HG02798 (cell line): Measurements from ENCODE around the gene RALB.
"Not testable (repeated sequence)": the region's sequence is repeated elsewhere in the genome, so short reads cannot be mapped to it uniquely, and the experiment has no call there.

Experiments used
- ATAC-seq: cut with Tn5 transposase; IDR thresholded peaks from one replicate; pipeline ENCODE4 v1.9.1; 2021; ENCODE audit warnings: mild to moderate bottlenecking; ENCODE audit not compliant: unreplicated experiment, poor library complexity

The RALB gene

DNA sequence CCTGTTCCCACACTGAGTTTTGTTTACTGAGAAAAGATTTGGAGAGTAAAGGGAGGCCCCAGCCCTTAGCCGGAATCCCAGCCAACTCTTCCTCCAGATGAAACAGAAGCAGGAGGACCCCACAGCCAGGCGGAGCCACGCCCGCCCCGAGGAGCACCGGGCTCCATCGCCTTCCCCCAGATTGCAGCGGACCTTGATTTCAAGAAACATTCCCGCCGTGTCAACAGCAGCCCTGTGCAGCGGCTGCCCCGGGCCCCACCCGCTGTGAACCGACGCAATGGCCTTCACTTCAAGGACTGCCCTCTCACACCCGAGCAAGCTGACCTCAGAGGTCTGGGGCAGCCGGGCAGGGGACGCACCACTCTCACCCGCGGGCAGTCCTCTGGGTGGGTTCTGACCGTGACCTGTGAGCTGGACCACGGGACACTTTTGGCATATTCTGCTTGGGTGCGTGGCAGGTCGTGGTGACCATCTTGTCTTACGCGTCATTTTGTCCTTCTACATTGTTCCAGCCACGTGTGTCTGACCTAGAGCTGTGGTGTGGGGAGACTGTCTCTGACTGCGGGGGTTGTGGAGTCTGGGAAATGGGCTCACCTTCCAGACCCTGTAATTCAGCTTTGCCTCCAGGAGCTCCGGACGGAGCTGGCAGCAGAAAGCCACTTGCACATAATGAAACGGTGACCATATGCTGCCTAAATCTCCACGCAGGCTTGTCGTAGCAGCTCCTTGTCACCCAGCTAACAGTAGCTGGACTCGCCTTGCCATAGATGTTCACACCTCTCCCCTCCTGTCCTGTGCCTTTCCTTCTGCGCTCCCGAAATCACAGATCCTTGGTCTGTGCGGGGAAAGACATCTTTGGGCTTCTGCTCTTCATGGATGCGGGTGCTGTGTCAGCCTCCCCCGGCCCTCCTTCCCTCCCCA is 61.3 kb downstream of the RALB start:
- no peak for ATAC-seq

DNA sequence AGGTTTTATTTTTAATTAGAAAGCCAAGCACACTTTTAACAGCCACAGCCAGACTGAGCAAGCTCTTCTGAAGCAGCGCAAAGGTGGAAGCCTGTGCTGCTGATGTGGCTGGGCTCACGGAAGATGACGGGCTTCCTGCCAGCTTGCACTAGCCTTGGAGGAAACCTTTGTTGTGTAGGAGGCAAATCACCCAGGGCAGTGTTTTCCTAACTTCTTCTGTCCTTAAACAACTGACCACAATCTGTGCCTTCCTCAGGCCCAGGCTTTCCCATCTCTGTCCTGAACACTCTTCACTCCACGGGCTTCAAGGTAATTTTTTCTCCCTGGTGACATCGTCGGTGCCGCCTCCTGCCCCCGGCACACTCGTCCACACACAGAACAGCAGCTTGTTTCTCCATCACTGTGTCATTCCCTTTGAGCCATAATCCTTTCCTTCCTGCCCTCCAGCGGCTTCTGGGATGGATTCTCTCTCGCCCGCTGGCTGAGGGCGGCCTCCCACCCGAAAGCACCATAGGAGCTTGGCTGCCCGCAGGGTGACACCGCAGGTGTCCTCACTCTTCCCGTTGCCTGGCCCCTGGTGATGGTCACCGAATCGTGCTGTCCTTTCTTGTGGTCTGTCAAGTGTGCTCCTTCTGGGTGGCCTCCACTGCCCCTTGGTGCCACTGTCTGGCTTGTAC is 62.2 kb downstream of the RALB start:
- ATAC-seq = no peak

DNA sequence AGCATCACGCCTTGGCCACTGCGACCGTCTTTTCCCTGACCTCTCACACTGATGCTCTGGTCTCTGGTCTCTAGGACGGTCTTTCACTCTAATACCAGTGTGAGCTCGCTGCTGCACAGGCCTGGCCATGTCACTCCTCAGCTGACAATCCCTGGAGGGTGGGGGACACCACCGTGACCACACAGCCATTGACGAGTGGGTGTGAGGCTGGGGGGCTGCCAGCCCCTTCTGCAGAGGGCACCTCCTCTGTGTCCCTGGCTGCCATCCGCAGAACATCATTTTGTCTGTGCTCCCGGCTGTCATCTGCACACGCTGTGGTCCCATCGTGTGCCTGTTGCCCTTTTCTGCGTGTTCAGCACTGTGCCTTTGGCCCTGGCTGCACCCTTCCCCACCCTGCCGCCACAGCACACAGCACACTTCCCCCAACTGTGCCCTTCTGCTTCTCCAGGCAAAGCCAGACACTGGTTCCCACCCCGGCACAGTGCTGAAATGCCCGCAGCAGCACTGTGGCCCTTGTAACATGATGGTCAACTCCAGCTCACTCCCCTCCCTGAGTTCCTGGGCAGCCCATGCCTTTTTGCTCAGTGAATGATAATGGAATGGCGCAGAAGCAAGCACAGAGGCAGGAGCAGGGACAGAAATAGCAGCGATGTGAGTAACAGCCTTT is 62.8 kb downstream of the RALB start:
- no peak for ATAC-seq

DNA sequence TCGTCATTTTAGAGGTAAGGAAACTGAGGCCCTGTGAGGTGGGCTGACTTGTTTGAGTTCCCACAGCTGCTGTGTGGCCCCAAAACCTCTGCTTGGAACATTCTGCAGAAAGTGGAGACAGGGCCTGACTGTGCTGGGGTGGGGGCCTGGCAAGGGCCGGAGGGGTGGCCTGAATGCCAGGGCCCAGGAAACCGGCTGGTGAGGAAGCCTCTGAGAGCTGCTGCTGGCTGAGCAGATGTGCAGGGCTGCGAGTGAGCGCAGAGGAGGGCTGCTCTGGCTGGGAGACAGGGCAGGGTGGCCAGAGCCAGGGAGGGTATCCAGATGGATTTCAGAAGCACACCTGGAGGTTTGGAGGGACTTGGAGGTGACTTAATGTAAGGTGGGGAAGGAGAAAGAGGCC is 63.4 kb downstream of the RALB start:
- no peak for ATAC-seq

DNA sequence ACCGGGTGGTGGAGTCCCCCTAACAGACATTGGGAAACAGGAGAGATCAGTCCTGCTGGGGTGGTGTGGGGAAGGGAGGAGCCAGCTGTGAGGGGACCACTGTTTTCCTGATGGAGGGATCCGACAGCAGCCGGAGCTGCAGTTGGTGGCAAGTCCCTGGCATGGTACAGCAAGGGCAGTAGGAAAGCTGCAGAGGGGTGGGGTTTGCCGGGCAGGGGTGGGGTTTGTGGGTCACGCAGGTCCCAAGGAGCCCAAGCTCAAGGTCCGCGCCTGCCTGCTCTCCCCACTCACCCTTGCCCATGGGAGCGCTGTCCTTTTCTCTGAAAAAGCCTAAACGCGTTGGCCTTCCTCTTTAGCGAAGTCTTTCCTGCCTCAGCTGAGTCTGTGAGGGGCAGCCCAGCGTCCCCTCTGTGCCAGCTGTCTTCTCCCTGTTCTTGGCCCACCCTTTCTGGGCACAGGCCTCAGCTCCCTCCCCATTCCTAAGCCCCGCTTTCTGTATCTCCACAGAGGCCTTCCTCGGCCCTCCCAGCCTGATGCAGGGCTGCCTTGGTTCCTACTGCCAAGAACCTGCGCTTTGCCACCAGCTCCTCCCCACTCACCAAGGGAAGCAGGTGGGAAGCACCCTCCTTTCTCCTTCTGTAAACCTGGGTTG is 64.0 kb downstream of the RALB start:
- no peak for ATAC-seq

DNA sequence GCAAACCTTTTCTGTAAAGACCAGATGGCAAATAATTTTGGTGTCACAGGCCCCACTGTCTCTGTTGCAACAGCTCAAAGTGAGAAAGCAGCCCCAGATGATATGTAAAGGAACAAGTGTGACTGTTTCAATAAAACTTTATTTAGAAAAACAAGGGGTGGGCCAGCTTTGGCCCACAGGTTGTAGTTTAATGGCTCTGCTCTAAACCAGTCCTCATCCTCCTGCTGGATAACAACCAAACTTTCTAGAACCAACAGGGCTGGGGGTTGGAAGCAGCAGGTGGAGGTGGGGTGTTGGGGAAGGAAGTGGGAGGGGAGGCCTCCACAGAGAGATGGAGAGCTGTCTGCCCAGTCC is 64.5 kb downstream of the RALB start:
- ATAC-seq = no peak

DNA sequence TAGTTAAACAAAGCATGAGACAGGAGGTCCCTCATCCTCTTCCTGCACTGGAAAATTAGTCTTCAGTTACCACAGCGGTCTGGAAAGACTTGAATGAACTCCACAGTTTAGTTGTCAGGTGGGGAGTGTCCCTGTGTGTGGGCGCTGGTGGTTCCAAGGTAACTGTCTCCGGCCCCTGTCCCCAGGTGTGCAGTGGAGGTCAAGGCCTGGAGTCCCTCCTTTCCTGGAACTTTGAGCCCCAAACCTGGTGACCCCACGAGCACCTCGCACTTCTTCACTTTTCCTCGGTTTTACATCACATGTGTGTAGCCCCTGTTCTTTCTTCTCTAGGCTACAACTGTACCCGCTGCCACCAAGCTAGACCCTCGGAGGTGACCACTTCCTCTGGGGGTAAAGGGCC is 65.3 kb downstream of the RALB start:
- ATAC-seq = no peak

DNA sequence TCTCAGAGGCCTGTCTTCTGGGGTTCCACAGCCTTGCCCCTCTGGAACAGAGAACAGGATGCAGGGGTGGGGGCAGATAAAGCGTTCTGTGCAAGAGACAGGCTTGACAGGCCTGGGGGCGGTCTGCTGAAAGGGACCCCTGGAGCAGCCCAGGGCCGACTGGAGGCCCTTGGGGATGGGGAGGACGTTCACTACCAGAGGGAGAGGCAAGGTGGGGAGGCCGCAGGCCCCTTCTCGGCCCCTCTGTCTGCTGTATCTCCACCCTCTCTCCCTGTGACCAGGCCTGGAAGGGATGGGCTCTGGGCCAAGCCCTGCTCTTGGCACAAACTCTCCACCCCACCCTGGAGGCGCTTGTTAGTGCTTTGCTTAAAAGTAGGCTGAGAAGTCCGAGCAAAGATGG is 66.0 kb downstream of the RALB start:
- ATAC-seq = no peak

DNA sequence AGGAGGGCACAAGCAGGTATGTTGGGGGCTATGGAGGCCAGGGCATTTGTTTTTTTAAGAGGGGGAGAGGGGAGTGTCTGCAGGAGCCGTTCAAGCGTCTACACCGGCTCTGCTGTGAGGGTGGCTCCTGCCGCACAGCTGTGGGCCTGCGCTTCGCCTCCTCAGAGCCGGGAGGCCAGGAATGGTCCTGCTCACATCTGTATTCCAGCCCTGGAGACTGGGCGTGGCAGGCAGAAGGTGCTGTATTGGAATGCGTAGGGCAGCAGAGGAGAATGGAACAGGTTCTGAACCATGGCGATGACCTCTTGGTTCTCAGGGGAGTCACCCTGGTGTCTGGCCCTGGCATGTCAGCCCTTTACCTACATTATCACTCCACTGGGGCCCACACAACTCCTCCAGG is 66.5 kb downstream of the RALB start:
- no peak for ATAC-seq

DNA sequence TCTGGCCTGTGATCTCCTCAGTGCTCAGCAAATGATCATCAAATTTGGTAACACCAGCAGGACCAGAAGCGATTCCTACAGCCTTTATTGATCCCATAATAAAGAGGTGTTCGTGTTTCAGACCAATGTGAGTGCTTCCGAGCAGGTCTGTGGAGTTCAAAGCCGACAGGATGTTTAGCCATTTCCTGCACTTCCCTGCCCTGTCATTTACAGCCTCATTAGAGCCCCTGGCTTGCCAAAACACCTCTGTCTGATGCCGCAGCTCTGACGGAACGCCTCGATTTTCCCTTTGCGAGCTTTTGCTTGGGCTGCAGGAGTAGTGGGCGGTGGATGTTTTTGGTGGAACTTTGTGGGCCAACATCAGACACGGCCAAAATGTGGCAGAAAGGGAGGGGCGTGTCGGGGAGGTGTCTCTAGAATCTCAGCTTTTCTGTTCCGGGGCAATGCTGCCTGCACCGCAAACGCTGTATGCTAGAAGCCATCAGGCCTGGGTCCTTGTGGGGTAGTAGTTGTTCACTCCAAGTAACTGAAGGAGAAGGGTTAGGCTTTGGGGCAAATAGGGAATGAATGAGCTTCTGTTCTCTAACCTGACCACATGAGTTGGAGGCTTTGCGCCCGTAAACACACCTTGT is 67.2 kb downstream of the RALB start:
- no peak for ATAC-seq

DNA sequence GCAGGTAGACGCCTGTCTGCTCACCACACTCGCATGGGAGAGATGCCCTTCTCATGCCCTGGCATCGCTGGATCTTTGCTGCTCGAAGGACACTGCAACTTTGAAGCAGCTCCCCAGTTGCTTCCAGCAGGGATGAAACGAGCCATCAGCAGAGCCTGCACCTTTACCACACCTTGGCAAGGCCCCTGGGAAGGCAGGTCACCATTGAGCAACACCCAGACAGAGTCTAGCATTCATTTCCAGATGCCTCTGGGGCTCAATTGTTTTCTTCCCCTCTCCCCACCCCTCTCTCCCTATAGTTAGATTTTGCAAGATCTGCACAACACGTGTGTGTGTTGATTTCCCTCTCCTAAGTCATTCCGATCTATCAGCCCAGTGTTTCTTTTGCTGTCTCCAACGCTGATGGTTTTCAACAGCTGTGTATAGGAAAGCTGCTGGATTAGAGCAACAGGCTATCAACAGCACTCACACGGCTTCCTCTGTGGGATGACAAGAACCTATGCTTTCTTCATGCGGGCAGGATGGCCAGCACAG is 67.7 kb downstream of the RALB start:
- no peak for ATAC-seq

DNA sequence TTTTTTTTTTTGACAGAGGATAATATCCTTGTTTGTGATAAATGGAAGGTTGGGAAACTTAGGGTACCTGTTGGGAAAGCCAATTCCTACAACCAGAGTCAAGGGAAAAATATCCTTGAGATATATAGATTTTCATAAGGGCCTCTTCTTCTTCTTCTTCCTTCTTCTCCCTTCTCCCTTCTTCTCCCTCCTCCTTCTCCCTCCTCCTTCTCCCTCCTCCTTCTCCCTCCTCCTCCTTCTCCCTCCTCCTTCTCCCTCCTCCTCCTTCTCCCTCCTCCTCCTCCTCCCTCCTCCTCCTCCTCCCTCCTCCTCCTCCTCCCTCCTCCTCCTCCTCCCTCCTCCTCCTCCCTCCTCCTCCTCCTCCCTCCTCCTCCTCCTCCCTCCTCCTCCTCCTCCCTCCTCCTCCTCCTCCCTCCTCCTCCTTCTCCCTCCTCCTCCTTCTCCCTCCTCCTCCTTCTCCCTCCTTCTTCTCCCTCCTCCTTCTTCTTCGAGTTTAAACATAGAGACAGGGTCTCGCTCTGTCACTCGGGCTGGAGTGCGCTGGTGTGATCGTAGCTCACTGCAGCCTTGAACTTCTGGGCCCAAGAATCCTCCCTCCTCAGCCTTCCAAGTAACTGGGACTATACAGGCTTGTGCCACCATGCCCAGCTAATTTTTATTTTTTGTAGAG is 68.4 kb downstream of the RALB start:
- not testable (repeated sequence) for ATAC-seq

DNA sequence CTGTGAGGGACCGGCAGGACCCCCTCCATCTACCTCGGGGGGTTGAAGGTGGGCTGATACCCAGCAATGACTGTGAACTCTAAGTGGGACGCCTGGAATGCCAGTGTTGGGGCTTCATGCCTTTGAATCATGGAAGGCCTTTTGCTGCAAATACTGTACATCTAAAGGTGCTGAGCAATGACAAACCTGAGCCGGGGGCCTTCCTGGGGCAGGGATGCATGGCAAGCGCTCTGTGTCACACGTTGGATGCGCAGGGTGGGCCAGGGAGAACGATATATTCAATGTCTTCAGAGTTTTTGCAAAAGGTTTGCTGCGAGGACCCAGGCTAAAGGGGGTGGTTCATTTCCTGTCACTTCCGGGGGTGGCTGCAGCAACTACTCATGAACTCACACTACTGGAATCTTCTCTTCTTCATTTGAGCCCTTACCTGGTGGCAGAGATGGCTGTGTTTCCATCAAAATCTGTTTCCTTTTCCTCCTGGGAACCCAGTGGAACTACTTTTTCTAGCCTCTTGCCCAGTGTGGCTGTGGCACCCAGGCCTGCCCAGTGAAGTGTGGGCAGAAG is 69.2 kb downstream of the RALB start:
- ATAC-seq = no peak

DNA sequence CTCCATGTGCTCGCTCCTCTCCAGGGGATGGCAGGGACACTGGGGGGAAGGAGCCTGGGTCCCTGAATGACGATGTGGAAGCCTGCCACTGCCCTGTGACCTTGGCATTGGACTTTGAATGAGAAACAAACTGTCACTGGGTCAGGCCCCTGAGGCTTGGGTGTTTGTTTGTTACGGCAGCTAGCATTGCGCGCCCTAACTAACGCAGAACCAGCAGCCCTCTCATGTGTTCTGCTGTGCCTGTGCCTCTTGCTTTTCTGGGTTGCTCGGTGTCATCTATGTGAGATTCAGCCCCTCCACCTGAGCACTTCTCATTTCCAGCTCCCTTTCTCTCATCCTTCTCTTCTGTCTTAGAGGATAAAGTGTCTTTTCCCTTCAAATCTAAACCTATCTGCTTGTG is 69.7 kb downstream of the RALB start:
- no peak for ATAC-seq

DNA sequence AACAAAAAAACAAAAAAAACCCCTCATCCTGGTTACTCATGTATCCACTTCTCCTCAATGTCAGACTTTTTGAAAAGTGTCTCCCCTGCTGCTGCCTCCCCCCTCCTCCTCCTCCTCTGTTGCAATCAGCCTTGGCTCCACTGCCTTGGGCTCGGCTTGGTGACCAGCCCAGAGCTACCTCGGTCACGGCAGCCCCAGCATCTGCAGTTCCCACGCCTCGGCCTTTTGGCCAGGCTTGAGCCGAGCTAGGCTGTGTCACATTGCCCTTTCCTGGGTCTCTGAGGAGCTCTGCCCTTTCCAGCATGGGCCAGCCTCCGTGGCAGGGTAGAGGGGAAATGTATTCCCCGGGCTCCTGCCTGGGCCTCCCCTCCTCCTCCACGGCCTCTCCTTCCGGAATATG is 70.6 kb downstream of the RALB start:
- no peak for ATAC-seq

DNA sequence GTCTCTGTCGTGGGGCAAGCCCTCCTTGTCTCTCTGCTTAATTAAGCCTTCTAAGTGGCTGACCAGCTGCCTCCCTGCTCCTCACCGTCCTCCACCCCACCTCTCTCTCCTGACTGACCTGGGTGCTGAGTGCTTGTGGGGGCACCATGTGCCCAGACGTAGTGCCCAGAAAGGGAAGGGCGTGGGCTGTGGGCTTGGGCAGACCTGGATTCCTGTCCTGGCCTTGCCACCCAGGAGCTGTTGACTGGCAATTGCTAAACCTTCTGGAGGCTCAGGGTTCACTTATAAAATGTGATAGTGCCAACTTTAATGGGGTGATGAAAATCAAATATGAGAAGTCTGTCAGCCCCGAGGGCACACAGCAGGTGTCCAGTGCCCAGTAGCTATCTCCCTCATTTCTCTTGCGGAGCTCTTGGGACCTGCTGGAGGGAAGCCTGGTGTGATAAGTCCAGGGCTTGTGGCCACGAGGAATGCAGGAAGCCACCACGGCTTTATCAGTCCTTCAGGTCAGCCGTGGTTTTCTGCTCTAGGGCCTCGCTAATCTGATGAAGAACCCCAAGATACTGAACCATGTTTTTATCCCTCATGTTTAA is 71.3 kb downstream of the RALB start:
- no peak for ATAC-seq

DNA sequence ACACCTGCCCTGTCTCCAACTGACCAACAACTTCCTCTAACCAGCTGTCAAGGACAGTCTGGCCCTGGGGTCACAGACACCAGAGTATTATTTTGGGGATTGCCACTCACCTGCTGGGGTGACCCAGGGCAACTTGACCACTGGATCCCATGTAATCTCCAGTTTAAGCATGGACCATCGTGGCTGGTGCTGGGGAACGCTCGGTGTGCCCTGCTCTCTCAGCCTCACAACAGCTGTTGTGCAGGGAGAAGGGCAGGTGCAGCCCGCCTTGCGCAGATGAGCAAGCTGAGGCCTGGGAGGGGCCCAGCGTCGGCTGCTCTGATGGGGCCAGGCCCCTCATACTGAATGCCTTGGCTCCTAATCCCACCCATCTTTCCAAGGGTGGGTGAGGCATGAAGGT is 72.3 kb downstream of the RALB start:
- no peak for ATAC-seq

DNA sequence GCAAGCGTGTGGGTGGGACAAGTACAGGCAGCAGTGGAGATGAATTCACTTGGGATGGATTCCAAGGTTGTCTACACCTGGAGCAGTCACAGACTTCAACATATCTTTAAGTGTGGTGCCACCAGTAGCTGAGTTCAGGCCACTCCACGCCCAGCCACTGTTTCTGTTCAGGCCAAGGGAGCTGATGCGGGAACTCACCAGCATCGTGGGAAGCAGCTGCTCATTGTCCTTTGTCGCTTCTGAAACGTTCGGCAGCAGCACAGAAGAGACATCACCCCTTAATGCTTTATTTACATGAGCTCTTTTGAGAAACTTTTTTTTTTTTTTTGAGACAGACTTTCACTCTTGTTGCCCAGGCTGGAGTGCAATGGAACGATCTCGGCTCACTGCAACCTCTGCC is 73.4 kb downstream of the RALB start:
- no peak for ATAC-seq
